Measurements from ENCODE around the gene WIPI1. TPM values are rescaled to one million over a fixed set of nuclear protein-coding genes. Genes with fewer than 3 reads are reported as not detected.

Gene WIPI1
- total and polyA plus RNA-seq, 10 of the 15 experiments (the other 5 are each of a cell fraction or from before 2014, with no cell fraction given): 6.5 to 44.5 (median 26.2) TPM

- ChIA-PET RAD21 (ENCODE audit: unreplicated experiment) (no interaction called here), SMC1A (ENCODE audit: uncharacterized antibody, unreplicated experiment) (interaction anchor here (0.6 to 3.9 kb wide), 2 partner anchors 32 to 119 kb away, joined by 3 to 15 read pairs; no protein-coding TSS in a partner anchor), POLR2A (no interaction called here), CTCF (interaction anchor here (1.6 to 6.2 kb wide), 2 partner anchors 28 to 119 kb away, joined by 3 to 59 read pairs; no protein-coding TSS in a partner anchor)
- no peaks in the 10 kb centered on the region for H3K36me3 ChIP-seq (ENCODE audit: control insufficient read depth in 2 of 2, insufficient read depth in 2 of 2, low read length in 1 of 2)
- no peak overlapping the region for H3K4me3 ChIP-seq
- no peaks in the 10 kb centered on the region for H3K27me3 ChIP-seq (replicated peaks in 1 of 2; ENCODE audit: control insufficient read depth in 2 of 2, insufficient read depth in 2 of 2, low read length in 1 of 2)
- no peaks in the 10 kb centered on the region for H3K79me2 ChIP-seq (ENCODE audit: control insufficient read depth, insufficient read depth, low read length)
- no peak for FAIRE-seq
- in situ Hi-C loops (cut with MboI): no loop called here
- H3K4me2 ChIP-seq (ENCODE audit: control insufficient read depth, insufficient read depth): no peak overlapping the region
- no peaks in the 10 kb centered on the region for H4K20me1 ChIP-seq (ENCODE audit: control insufficient read depth, insufficient read depth)
- intact Hi-C loops (cut with micrococcal nuclease; ENCODE audit: unreplicated experiment): no loop called here
- H3K27ac ChIP-seq (ENCODE audit: control insufficient read depth, insufficient read depth): no peak overlapping the region
- no peaks in the 10 kb centered on the region; the same call in 2 of the 3 replicates for H3K9me3 ChIP-seq (replicated peaks; ENCODE audit: control insufficient read depth, insufficient read depth, low read length)
- H3K4me1 ChIP-seq (ENCODE audit: control insufficient read depth, insufficient read depth, low read length): peaks cover 41% of the 10 kb centered on the region
- WGBS (ENCODE audit: insufficient coverage, insufficient replicate concordance, low lambda C conversion rate, missing lambda C conversion rate): 85% methylated on average over 4 of the region's 4 CpGs
- no peak overlapping the region for H3K9ac ChIP-seq (ENCODE audit: control insufficient read depth, insufficient read depth, low read length)
- no TSS peak for BruUV-seq (replicated peaks)
- DNase-seq (ENCODE audit: low read depth, low spot score): no peak
- no peak for ATAC-seq
- no peak overlapping the region for H2AFZ ChIP-seq (ENCODE audit: control insufficient read depth, low read depth, low read length)
- TF ChIP-seq ZNF384 (IDR thresholded peaks at IDR 0.05; ENCODE audit: borderline replicate concordance, low read depth, low read length) (no peak), CHD1 (IDR thresholded peaks at IDR 0.05; ENCODE audit: low read depth, low read length) (no peak), GABPA (IDR thresholded peaks at IDR 0.05; ENCODE audit: low read depth) (no peak), RELB (IDR thresholded peaks at IDR 0.05; ENCODE audit: low read depth) (no peak), ZNF207 (IDR thresholded peaks at IDR 0.05; ENCODE audit: borderline replicate concordance) (no peak), TBL1XR1 (IDR thresholded peaks at IDR 0.05; ENCODE audit: low read depth, low read length) (no peak), SUZ12 (IDR thresholded peaks at IDR 0.05; ENCODE audit: unreplicated experiment) (no peak), REST (IDR thresholded peaks at IDR 0.05; ENCODE audit: low read depth, low read length) (no peak), FOXK2 (IDR thresholded peaks at IDR 0.05) (no peak), IRF4 (IDR thresholded peaks at IDR 0.05; ENCODE audit: low read depth, low read length) (no peak), HSF1 (IDR thresholded peaks at IDR 0.05; ENCODE audit: low read depth, low read length) (no peak), JUND (IDR thresholded peaks at IDR 0.05; ENCODE audit: low read depth, low read length) (no peak), E2F8 (IDR thresholded peaks at IDR 0.05; ENCODE audit: low read depth, partially characterized antibody) (no peak), ATF3 (IDR thresholded peaks at IDR 0.05; ENCODE audit: borderline replicate concordance, extremely low read depth, low read depth, low read length) (no peak)
Observed at GRCh38 chr17:68495081-68495480, 37.8 kb upstream of the WIPI1 start.
